ENCODE data around the gene SLC35D2. TPM values are rescaled to one million over a fixed set of nuclear protein-coding genes. Genes with fewer than 3 reads are reported as not detected.
"Not testable (repeated sequence)": the region's sequence is repeated elsewhere in the genome, so short reads cannot be mapped to it uniquely, and the experiment has no call there.

Gene SLC35D2
- total RNA-seq, 1 experiment from 2014 or later, result 14.6 TPM

GRCh38 chr9:96323169-96323568 is 60.3 kb downstream of the SLC35D2 start:
- no peak for DNase-seq (ENCODE audit: low spot score)
- no peaks in the 10 kb centered on the region for H3K27me3 Mint-ChIP-seq (ENCODE audit: low read depth)
- no peak for ATAC-seq
- no peak overlapping the region for H3K4me3 Mint-ChIP-seq
- POLR2A ChIA-PET, result no interaction called here
- no peaks in the 10 kb centered on the region for H3K36me3 Mint-ChIP-seq
- H3K4me1 Mint-ChIP-seq, result peaks cover 15% of the 10 kb centered on the region
- TF ChIP-seq ZBTB21 (CRISPR knock-in tag; IDR thresholded peaks at IDR 0.05; ENCODE audit: borderline replicate concordance), result no peak
- TF ChIP-seq TP53 (CRISPR knock-in tag; IDR thresholded peaks at IDR 0.05), result no peak
- no peak for TF ChIP-seq STAT6 (CRISPR knock-in tag; conservative IDR thresholded peaks at IDR 0.05; ENCODE audit: low read depth)
- TF ChIP-seq ZNF281 (CRISPR knock-in tag; IDR thresholded peaks at IDR 0.05), result no peak
- TF ChIP-seq NR2C2 (CRISPR knock-in tag; IDR thresholded peaks at IDR 0.05), result no peak
- no peak for TF ChIP-seq HMGA2 (CRISPR knock-in tag; IDR thresholded peaks at IDR 0.05)
- no peak for TF ChIP-seq SP1 (CRISPR knock-in tag; conservative IDR thresholded peaks at IDR 0.05)
- no peak for TF ChIP-seq ZNF138 (CRISPR knock-in tag; conservative IDR thresholded peaks at IDR 0.05)
- TF ChIP-seq FOXJ3 (CRISPR knock-in tag; IDR thresholded peaks at IDR 0.05; ENCODE audit: borderline replicate concordance), result no peak
- TF ChIP-seq ESRRA (CRISPR knock-in tag; IDR thresholded peaks at IDR 0.05; ENCODE audit: borderline replicate concordance), result no peak
- no peak for TF ChIP-seq NR1H2 (CRISPR knock-in tag; IDR thresholded peaks at IDR 0.05)
- no peak for TF ChIP-seq CREM (CRISPR knock-in tag; IDR thresholded peaks at IDR 0.05)
- no peak for TF ChIP-seq TCF7 (CRISPR knock-in tag; IDR thresholded peaks at IDR 0.05; ENCODE audit: low read depth)
- no peak for TF ChIP-seq RELA (CRISPR knock-in tag; IDR thresholded peaks at IDR 0.05; ENCODE audit: borderline replicate concordance)
- TF ChIP-seq ZNF671 (CRISPR knock-in tag; IDR thresholded peaks at IDR 0.05), result no peak
- no peak for TF ChIP-seq CTCF (IDR thresholded peaks at IDR 0.05)
- no peak for TF ChIP-seq ZNF416 (CRISPR knock-in tag; IDR thresholded peaks at IDR 0.05)
- no peak for TF ChIP-seq ZNF423 (CRISPR knock-in tag; IDR thresholded peaks at IDR 0.05)
- no peak for TF ChIP-seq ATF3 (CRISPR knock-in tag; conservative IDR thresholded peaks at IDR 0.05)
- H3K9me3 Mint-ChIP-seq, result no peaks in the 10 kb centered on the region
- H3K27ac Mint-ChIP-seq, result no peak overlapping the region
- CTCF ChIA-PET, result interaction anchor here (0.7 to 0.8 kb wide), 2 partner anchors 21 to 86 kb away, joined by 3 to 5 read pairs; no protein-coding TSS in a partner anchor

GRCh38 chr9:96322736-96323135 is 60.8 kb downstream of the SLC35D2 start:
- DNase-seq (ENCODE audit: low spot score); H3K9me3 Mint-ChIP-seq; ATAC-seq; H3K27ac Mint-ChIP-seq; H3K27me3 Mint-ChIP-seq (ENCODE audit: low read depth); H3K36me3 Mint-ChIP-seq; H3K4me3 Mint-ChIP-seq; POLR2A ChIA-PET: not testable (repeated sequence)
- peaks cover 15% of the 10 kb centered on the region for H3K4me1 Mint-ChIP-seq
- CTCF ChIA-PET, result interaction anchor here (0.7 to 0.8 kb wide), 3 partner anchors 22 to 86 kb away, joined by 3 to 5 read pairs (median 3); no protein-coding TSS in a partner anchor
